NCI-H2029 treated with DMSO at 0.1 percent for 48 hours (cell line): ENCODE measurements around the gene CMTM5.
A peak's percentile ranks its signal among the peaks of the same experiment; 100 is the strongest.

ENCODE experiments used
- DNase-seq: peaks from one replicate; lab custom pipeline; 2025; lab: John Stamatoyannopoulos, UW

CMTM5 gene

GRCh38 chr14:23358553-23359166, 18.2 kb upstream of the CMTM5 start:
- DNase-seq, result no peak

- DNase-seq, result no peak
Observed at GRCh38 chr14:23359167-23359626, 17.6 kb upstream of the CMTM5 start.

- no peak for DNase-seq
Observed at GRCh38 chr14:23359722-23360447, 17.0 kb upstream of the CMTM5 start.

- no peak for DNase-seq
Observed at GRCh38 chr14:23360496-23360895, 16.4 kb upstream of the CMTM5 start.

GRCh38 chr14:23361320-23361719, 15.5 kb upstream of the CMTM5 start:
- no peak for DNase-seq

GRCh38 chr14:23361763-23362162, 15.1 kb upstream of the CMTM5 start:
- no peak for DNase-seq

GRCh38 chr14:23362200-23362599, 14.6 kb upstream of the CMTM5 start:
- DNase-seq, result no peak

GRCh38 chr14:23364164-23365035, 12.4 kb upstream of the CMTM5 start:
- DNase-seq, result no peak

- DNase-seq, result peak; percentile 39
Observed at GRCh38 chr14:23365036-23365731, 11.7 kb upstream of the CMTM5 start, which contains the start of gene EFS. EFS (minus strand) TSS chr14:23365172; CDS start chr14:23365025, 147 bp downstream.

- DNase-seq, result no peak
Observed at GRCh38 chr14:23365732-23366425, 11.0 kb upstream of the CMTM5 start.

GRCh38 chr14:23366426-23366921, 10.4 kb upstream of the CMTM5 start:
- no peak for DNase-seq

- DNase-seq, result no peak
Observed at GRCh38 chr14:23370221-23370620, 6.6 kb upstream of the CMTM5 start.

- no peak for DNase-seq
Observed at GRCh38 chr14:23371865-23372264, 5.0 kb upstream of the CMTM5 start.

- DNase-seq, result no peak
Observed at GRCh38 chr14:23372509-23372908, 4.3 kb upstream of the CMTM5 start, which contains the start of gene IL25. IL25 (plus strand) TSS chr14:23372809.

- no peak for DNase-seq
Observed at GRCh38 chr14:23373041-23373440, 3.8 kb upstream of the CMTM5 start.

GRCh38 chr14:23375527-23376251, 1.2 kb upstream of the CMTM5 start:
- DNase-seq, result no peak

GRCh38 chr14:23377198-23377550, 328 bp downstream of the CMTM5 start:
- no peak for DNase-seq

GRCh38 chr14:23377573-23378563, 1.0 kb downstream of the CMTM5 start:
- no peak for DNase-seq

GRCh38 chr14:23378612-23379220, 1.9 kb downstream of the CMTM5 start:
- no peak for DNase-seq
